HG02642 (cell line): ENCODE results near the gene TMEM163.
"Not testable (repeated sequence)": the region's sequence is repeated elsewhere in the genome, so short reads cannot be mapped to it uniquely, and the experiment has no call there.

ENCODE experiments used
- ATAC-seq: cut with Tn5 transposase; IDR thresholded peaks from one replicate; pipeline ENCODE4 v1.9.1; 2021; ENCODE audit warnings: mild to moderate bottlenecking; ENCODE audit not compliant: unreplicated experiment, poor library complexity

TMEM163 gene

GRCh38 chr2:134667541-134667940 lies 51.3 kb downstream of the TMEM163 start:
- no peak for ATAC-seq

DNA sequence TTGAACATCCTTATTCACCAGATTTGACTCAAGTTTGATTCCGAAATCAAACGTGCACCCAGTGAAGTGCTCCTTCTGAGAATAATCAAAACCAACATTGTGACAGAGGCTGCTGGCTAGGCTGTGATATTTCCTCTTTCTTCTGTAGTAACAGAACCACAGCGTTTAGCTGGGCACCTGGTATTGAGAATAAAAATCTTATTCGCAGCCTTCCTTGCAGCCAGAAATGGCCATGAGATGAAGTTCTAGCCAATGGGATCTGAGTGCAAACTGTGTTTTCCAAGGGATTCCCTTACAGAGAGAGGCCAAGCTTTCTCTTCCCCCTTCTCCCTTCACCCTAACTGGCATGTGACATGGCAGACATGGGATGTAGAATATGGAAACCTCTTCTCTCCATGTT lies 51.7 kb downstream of the TMEM163 start:
- ATAC-seq, result no peak

GRCh38 chr2:134665727-134666506 lies 52.9 kb downstream of the TMEM163 start:
- no peak for ATAC-seq

DNA sequence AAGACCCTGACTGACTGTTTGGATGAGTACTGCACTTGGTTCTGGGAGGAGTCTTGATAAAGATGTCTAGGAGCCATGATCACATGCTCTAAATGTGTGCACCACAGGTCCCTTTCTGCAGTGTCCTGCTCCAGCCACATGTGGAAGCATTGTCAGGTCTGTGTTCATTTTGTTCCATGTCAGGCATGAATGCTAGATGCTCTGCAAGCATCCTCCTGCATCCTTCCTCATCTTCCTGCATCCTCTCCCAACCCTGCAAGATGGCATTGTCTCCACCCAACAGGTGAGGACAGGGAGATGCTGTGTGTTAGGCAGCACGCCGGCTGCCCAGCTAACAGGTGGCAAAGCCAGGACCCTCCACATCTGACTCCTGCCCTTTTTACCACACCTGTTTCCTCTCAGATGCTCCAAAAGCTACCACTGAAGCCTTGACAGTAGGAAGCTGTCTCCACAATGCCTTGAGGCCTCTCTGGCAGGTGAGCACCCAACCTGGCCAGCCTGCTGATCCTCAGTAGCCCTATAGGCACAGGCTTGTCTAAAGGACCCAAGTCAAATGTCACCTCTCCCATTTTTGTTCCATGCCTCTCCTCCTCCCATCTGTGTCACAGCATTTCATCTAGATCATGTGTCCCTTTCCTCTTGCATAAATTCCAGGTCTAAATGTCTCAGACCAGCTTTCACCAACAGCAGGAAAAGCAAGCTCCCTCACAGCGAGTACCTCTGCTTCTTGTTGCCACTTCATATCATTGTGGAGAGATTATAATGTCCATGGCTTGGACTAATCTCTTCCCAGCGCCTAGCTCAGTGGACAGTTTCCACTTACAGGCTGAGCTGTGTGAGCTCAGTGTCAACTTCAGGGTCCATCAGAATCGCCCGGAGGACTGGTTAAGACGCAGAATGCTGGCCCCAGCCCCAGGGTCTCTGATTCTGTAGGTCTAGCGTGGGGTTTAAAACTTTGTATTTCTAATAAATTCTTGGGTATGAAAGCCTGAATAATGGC lies 55.0 kb downstream of the TMEM163 start:
- ATAC-seq, result no peak

- no peak for ATAC-seq
Measured at GRCh38 chr2:134662751-134663150, 56.0 kb downstream of the TMEM163 start.

DNA sequence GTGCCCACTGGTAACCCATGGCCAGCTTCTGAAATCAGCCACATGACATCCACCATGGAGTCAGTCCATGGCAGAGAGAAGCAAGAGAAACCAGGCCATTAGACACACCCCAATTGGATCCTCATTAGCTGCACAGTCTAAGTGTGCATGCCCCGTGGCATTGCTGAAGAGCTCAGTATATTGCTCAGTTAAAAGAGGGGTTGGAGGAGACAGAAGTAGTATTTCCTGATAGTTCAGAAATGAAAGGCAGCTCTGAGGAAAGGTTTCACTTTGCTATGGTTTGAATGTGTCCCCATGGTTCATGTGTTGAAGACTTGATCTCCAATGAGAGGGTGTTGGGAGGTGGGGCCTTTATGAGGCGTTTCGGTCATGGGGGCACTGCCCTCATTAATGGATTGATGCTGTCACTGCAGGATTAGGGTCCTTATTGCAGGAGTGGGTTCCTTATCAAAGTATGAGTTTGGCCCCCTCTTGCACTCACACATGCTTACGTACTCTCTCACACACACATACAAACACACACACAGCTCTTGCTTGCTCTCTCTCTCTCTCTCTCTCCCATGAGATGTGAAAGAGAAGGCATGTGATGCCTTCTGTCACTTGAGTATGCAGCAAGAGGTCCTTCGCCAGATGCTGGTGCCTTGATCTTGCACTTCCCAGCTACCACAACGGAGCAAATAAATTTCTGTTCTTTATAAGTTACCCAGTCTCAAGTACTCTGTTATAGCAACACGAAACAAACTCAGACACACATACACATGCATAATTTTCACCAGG lies 58.0 kb downstream of the TMEM163 start:
- no peak for ATAC-seq

DNA sequence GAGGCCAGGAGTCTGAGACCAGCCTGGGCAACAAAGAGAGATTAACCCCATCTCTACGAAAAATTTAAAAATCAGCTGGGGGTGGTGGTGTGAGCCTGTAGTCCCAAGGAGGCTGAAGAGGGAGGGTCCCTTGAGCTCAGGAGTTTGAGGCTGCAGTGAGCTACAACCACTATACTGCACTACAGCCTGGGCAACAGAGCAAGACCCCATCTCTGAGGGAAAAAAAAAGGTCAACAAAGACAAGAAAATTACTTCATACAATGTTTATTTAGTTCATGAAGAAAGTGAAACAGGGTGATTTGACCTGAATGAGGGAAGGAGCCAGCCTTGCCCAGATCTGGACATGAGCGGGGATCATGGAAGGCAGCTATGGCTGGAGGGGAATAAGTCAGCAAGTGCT lies 59.1 kb downstream of the TMEM163 start:
- ATAC-seq, result no peak

- ATAC-seq, result no peak
Measured at GRCh38 chr2:134657650-134658250, 61.0 kb downstream of the TMEM163 start.

DNA sequence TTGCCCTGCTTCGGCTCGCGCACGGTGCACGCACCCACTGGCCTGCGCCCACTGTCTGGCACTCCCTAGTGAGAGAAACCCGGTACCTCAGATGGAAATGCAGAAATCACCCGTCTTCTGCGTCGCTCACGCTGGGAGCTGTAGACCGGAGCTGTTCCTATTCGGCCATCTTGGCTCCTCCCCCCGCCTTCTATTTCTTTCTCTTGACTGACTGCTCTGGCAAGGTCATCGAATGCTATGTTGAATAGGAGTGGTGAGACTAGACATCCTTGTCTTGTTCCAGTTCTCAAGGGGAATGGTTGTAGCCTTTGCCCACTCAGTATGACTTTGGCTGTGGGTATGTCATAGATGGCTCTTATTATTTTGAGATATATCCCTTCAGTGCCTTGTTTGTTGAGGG lies 62.4 kb downstream of the TMEM163 start:
- ATAC-seq, result not testable (repeated sequence)

DNA sequence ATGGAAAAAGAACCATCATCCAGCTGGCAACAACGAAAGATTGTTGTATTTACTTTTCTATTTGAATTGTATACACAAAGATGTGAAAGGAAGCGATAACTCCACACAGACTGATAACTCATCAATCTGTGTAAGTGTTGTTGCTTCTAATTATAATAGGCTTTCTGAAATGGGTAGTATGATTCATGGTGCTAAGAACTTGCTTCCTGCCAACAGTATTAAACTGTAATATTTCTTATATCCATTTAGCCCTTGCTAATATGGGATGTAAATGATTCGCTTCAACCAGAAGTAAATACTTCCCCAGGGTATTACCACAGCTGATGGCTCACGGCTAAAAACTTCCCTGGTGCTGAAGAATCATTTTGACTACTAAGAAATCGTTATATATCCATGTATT lies 70.2 kb downstream of the TMEM163 start:
- no peak for ATAC-seq

GRCh38 chr2:134647607-134648256 lies 71.1 kb downstream of the TMEM163 start:
- no peak for ATAC-seq

GRCh38 chr2:134642938-134643337 lies 75.9 kb downstream of the TMEM163 start:
- ATAC-seq, result no peak

- ATAC-seq, result no peak
Measured at GRCh38 chr2:134640494-134640893, 78.3 kb downstream of the TMEM163 start.

DNA sequence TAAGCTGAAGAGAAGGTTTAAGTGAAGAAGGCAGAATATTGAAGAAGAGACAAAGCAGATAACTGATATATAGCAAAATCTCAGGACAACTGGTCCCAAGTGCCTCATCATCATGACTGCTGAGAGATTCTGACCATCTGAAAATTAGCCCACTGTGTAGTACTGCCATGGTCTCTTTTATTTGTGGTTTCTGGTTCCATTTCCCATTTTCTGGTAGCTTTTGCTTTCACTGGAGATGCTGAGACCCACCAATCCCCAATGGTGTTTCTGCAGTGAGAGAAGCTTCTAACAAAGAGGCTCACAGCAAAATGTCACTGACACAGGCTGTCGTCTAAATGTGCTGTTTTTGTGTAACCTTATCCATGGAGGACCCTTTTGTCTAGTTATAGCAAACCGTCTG lies 79.5 kb downstream of the TMEM163 start:
- ATAC-seq, result no peak

GRCh38 chr2:134636714-134637113 lies 82.1 kb downstream of the TMEM163 start:
- no peak for ATAC-seq

DNA sequence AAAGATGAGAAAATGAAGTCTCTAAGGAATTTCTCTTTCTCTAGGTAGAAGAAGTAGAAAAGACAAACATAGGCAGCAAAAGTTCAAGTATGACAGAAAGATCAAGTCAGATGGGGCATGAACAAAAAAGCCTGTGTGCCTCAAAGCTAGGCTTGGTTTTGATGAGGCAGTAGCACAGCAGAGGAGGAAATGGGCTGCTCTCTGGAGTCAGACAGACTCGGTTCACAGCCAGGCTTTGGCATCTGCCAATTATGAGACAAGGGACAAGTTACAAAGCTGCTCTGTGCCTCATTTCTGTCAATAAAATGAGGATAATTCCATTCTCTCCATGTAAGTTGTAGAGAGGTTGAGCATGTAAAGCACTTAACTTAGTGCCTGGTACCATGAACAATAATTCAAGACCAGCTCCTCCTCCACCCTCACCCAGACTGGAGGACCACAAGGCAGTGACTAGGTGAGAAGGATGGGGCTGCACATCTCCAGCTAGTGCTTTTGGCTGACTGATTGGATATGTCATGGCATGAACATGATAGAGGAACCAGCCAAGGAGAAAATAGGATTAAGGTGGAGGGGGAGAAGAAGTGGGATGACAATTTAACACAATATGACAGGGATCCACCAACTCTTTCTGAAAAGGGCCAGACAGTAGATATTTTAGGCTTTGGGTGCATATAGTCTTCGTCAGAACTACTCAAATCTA lies 84.6 kb downstream of the TMEM163 start:
- no peak for ATAC-seq

DNA sequence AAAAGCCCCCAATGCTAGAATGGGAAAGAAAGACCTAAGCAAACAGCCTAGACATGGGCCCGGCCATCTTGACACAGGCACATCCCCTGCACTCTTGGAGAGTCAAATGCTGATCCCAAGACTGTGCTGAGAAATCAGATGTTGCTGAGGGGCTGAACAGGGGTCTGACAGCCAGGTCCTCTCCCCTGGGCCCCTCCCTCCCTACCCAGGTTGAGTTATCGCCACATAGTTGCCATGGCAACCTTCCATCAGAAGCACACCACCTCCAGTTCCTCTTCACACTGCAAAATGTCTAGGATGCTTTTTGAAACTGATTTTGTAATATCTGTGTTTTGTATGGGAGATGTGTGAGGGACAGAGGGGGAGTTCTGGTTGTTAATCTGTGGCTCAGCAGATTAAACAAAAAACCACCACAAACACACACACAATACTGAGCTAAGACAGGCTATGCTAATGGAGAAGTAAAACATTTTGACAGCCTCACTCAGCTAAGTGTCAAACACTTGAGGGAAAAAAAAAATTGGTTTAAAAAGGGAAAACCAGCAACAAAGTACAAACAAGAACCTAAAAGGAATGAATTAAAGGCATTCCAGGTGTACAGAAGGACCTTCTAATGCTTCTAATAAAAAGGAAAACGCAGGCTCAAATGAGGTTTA lies 88.2 kb downstream of the TMEM163 start:
- ATAC-seq, result no peak

GRCh38 chr2:134628453-134628852 lies 90.3 kb downstream of the TMEM163 start:
- ATAC-seq, result no peak

DNA sequence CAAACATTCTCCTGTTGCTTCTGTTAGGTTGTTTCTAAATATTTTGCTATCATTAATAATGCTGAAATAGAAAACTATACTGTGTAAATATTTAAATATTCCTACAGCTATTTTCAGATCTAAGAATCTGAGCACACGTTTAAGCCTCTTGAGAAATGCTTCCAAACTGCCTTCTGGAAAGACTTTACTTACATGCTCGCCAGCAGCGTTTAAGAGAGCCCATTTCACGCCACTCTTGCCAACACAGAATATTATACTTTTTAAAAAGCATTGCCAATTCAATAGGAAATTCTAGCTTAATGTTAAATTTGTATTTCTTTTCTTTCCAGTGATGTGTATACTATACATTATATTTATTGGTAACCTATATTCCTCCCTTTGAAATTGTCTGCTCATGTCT lies 92.0 kb downstream of the TMEM163 start:
- ATAC-seq, result no peak
